NT2/D1 (cell line): ENCODE measurements around the gene MTRF1.

ENCODE experiments used
- SUZ12 ChIP-seq: IDR thresholded peaks from 2 replicates; pipeline ENCODE4 v1.6.1; 2011; ENCODE audit not compliant: insufficient read length, insufficient read depth; ENCODE audit errors: extremely low read depth
- YY1 ChIP-seq: IDR thresholded peaks from 2 replicates; pipeline ENCODE4 v1.6.1; 2011; ENCODE audit not compliant: insufficient read length, insufficient read depth

GRCh38 chr13:41246969-41247680 lies 16.3 kb downstream of the MTRF1 start:
- no peak for TF ChIP-seq YY1
- TF ChIP-seq SUZ12, result no peak
